Large intestine (tissue), 3 donors: ENCODE results near the gene PET117. TPM values are rescaled to one million over a fixed set of nuclear protein-coding genes. Genes with fewer than 3 reads are reported as not detected.
"Not testable (repeated sequence)": the region's sequence is repeated elsewhere in the genome, so short reads cannot be mapped to it uniquely, and the experiment has no call there.

Source experiments
- DNase-seq, 2 donors: peaks; one replicate each; pipeline versions ENCODE4 v3.0.0 to v3.0.0-alpha.2; 2013
- H3K27ac ChIP-seq: one replicate; pipeline ENCODE4 v1.5.1; 2013; ENCODE audit warnings: low read length
- H3K27me3 ChIP-seq: 2 replicates; pipeline ENCODE4 v1.6.1; 2013; ENCODE audit warnings: low read length; ENCODE audit not compliant: control insufficient read depth, insufficient read depth
- H3K36me3 ChIP-seq: 2 replicates; pipeline ENCODE4 v1.6.1; 2013; ENCODE audit warnings: low read length; ENCODE audit not compliant: control insufficient read depth, insufficient read depth
- H3K4me1 ChIP-seq: one replicate; pipeline ENCODE4 v1.6.1; 2013; ENCODE audit warnings: low read length; ENCODE audit not compliant: control insufficient read depth, insufficient read depth
- H3K4me3 ChIP-seq: one replicate; pipeline ENCODE4 v1.5.1; 2013; ENCODE audit warnings: low read length
- H3K9me3 ChIP-seq: one replicate; pipeline ENCODE4 v1.6.1; 2013; ENCODE audit warnings: mild to moderate bottlenecking, low read depth, low read length, moderate library complexity; ENCODE audit not compliant: control insufficient read depth
- WGBS: methylation state at CpG from one replicate; pipeline ENCODE4 v1.1.5; 2013; ENCODE audit warnings: low lambda C conversion rate; ENCODE audit not compliant: insufficient coverage; 5-methylcytosine and 5-hydroxymethylcytosine counted together
- polyA plus RNA-seq: library from polyadenylated mRNA; unstranded; fragments of 120-200 nt; gene quantifications from one replicate; pipeline ENCODE4 v1.2.1, GENCODE V29; 2013

Gene PET117
- polyA plus RNA-seq, 1 donor, result 22.6 TPM

DNA sequence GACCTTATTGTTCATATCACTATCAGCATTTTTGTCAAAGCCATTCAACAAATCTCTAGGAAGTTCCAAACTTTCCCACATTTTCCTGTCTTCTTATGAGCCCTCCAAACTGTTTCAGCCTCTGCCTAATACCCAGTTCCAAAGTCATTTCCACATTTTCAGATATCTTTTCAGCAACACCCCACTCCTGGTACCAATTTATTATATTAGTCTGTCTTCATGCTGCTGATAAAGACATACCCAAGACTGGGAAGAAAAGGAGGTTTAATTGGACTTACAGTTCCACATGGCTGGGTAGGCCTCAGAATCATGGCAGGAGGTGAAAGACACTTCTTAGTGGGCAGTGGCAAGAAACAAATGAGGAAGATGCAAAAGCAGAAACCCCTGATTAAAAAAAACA is 42.7 kb downstream of the PET117 start:
- H3K36me3 ChIP-seq, result peaks cover 43% of the 10 kb centered on the region
- H3K4me3 ChIP-seq, H3K9me3 ChIP-seq, H3K27me3 ChIP-seq, H3K4me1 ChIP-seq, H3K27ac ChIP-seq, DNase-seq: not testable (repeated sequence)

DNA sequence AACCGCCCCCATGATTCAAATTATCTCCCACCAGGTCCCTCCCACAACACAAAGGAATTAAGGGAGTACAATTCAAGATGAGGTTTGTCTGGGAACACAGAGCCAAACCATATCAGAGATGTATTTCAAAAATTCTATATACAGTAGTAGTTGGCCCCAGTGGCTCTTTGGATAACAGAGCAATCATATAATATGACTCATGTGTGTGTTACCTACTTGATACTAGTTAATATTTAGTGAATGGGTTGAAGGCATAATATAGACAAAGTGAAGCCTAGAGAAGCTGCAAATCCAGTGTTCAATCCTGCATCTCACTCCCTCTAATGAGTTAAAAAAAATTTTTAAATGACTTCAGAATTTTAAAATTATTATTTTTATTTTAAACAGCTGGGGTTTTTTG is 43.2 kb downstream of the PET117 start:
- H3K36me3 ChIP-seq, result peaks cover 39% of the 10 kb centered on the region
- no peaks in the 10 kb centered on the region for H3K27me3 ChIP-seq
- no CpG with 5 or more reads among the region's 1 CpG for WGBS
- H3K9me3 ChIP-seq, result no peaks in the 10 kb centered on the region
- no peak overlapping the region for H3K27ac ChIP-seq
- no peaks in the 10 kb centered on the region for H3K4me1 ChIP-seq
- no peak overlapping the region for H3K4me3 ChIP-seq
- peak in 1 of 2 donors; percentile 34 for DNase-seq

DNA sequence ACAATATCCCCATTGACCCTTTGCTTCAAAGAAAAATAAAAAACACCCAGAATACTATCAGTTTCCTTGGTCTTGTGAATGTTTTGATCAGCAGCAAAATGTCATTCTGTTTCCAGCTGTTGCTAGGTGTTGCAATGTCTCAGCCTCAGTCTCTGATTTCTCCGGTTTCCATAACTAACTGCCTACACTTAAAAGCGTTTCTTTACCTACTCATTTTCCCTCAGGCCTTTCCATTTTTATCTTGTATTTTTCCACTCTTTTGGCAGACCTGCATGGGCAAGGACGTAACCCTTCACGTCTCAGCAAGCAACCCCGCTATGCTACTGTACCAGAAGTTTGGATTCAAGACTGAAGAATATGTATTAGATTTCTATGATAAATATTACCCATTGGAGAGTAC is 49.4 kb downstream of the PET117 start:
- Histone ChIP-seq H3K9me3 (no peaks in the 10 kb centered on the region), H3K27me3 (no peaks in the 10 kb centered on the region), H3K4me1 (no peaks in the 10 kb centered on the region), H3K4me3 (no peak overlapping the region), H3K27ac (no peak overlapping the region), H3K36me3 (peaks cover 62% of the 10 kb centered on the region)
- no peak for DNase-seq
- 88% methylated on average over 2 of the region's 5 CpGs for WGBS

DNA sequence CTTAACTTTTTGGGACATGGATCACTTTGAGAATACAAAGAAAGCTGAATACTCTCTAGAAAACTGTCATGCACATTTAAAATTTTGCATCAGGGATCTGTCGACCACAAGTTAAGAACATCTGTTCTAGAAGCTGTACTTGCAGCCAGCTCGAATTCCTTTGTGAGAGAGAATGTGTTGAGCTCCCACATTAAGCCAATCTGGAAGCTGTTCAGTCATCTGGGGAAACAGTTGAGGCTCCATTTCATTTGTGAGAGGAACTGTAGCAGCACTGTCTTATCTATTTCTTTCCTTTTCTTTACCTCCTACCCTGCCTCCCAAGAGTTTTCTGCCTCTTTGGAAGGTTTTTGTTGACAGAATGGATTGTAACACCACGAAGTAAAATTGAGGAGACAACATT is 50.8 kb downstream of the PET117 start:
- DNase-seq, result no peak
- H3K27ac ChIP-seq, result no peak overlapping the region
- H3K4me3 ChIP-seq, result no peak overlapping the region
- H3K9me3 ChIP-seq, result no peaks in the 10 kb centered on the region
- H3K36me3 ChIP-seq, result peaks cover 50% of the 10 kb centered on the region
- no peaks in the 10 kb centered on the region for H3K27me3 ChIP-seq
- H3K4me1 ChIP-seq, result no peaks in the 10 kb centered on the region
- WGBS, result no CpG with 5 or more reads among the region's 3 CpGs

DNA sequence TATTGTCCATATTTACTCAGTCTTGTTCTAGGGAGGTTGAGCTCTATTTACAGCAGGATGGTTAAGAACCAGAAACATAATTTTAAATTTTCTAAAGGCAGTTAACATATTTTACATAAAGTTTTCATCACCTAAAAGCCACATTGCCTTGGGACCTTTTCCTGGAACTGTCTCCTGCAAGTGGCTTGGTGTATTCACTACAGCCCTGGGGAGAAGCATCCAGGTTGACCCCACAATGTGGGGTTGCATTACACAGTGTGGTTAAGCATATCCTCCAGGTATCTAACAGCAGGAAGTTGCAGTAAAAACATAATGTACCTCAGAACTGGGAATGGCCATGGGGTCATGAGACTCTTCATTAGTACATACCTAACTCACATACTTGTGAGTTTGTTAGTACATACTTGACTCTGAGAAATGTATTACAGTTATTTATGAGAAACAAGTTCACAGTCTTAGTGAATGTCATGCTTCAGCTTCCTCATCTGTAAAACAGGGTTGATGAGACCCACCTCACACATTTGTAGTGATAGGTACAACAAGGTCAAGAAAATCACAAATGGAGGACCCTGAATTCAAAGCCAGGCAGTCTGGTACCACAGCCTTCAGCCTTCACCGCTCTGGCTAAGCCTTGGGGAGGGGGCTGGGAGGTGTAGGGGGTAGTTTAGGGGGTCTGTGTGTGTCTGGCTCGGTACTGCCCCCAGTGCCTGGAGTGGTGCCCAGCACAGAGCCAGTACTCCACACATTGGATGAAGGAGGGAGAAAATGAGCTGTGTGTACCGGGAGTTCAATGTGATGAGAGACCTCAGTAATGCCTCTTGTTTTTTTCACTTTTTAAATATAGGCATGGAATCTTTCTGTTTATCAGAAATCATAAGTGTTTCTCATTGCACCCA is 52.9 kb downstream of the PET117 start:
- Histone ChIP-seq H3K36me3 (peaks cover 34% of the 10 kb centered on the region), H3K4me3 (no peak overlapping the region), H3K4me1 (no peaks in the 10 kb centered on the region), H3K27ac (no peak overlapping the region), H3K9me3 (no peaks in the 10 kb centered on the region), H3K27me3 (no peaks in the 10 kb centered on the region)
- no peak for DNase-seq
- no CpG with 5 or more reads among the region's 3 CpGs for WGBS

DNA sequence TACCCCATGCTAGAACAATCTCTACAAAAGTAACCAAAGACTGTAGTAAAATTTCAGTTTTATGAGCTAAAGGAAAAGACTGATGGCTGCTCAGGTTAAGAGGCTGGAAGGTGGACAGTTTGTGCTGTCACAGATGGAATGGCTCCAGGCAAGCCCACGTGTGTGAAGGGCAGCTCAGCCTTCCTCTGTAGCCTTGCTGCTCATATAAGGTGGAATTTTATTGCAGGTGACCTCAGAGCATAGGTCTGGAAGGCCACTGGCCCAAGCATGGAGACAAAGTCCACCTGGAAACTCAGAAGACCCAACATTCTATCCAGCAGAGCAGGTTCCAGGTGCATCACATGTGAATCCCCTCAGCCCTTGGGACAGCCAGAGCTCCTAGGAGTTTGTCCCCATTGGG is 53.6 kb downstream of the PET117 start:
- no peaks in the 10 kb centered on the region for H3K4me1 ChIP-seq
- DNase-seq, result peak; percentile 16 to 41
- H3K27ac ChIP-seq, result no peak overlapping the region
- WGBS, result no CpG with 5 or more reads among the region's 1 CpG
- no peak overlapping the region for H3K4me3 ChIP-seq
- no peaks in the 10 kb centered on the region for H3K27me3 ChIP-seq
- H3K9me3 ChIP-seq, result no peaks in the 10 kb centered on the region
- H3K36me3 ChIP-seq, result peaks cover 29% of the 10 kb centered on the region

Other genes with a start within 250 kb of the PET117 start
- 197 TPM for gene SNX5, start 169.1 kb upstream of the PET117 start, polyA plus RNA-seq
- 33.3 TPM for gene MGME1, start 168.8 kb upstream of the PET117 start, polyA plus RNA-seq
- gene OVOL2, start 79.9 kb upstream of the PET117 start, polyA plus RNA-seq, result 4.4 TPM
- 20.3 TPM for gene KAT14, start within 50 bp of the PET117 start, polyA plus RNA-seq
- gene ZNF133, start 150.7 kb downstream of the PET117 start, polyA plus RNA-seq, result 22.1 TPM